A549 (cell line): ENCODE results near the gene NEXN. TPM values are rescaled to one million over a fixed set of nuclear protein-coding genes. Genes with fewer than 3 reads are reported as not detected.

Experiments
- ATAC-seq, 2 experiments: fragments of 200-7000 bp in 1 of 2; fragments of >200 bp in 1 of 2; cut with Nextera tagmentation in 1 of 2; cut with Tn5 transposase in 1 of 2; 3 replicates each; pipeline versions ENCODE4 v1.8.0 to v1.9.1; 2018 to 2020; ENCODE audit warnings: mild to moderate bottlenecking in 1 of 2, moderate library complexity in 1 of 2
- CTCF ChIA-PET: fragments of 300-600 bp; sonication (Branson Sonifier 250); formaldehyde crosslinking; extraction: SDS; loops from one replicate; lab custom pipeline; 2021; ENCODE audit warnings: antibody characterized with exemption, inconsistent platforms; lab: Yijun Ruan, JAX
- POLR2A ChIA-PET: fragments of 350-600 bp; formaldehyde crosslinking; extraction: SDS; loops from one replicate; lab custom pipeline; 2021; ENCODE audit warnings: antibody characterized with exemption, inconsistent platforms; lab: Yijun Ruan, JAX
- DNase-seq, 2 experiments: peaks; one replicate each; pipeline versions ENCODE4 v3.0.0 to v3.0.0-alpha.2; 2011 to 2016; ENCODE audit warnings: low read depth in 1 of 2, low spot score in 1 of 2
- FAIRE-seq: peaks from 2 replicates; lab custom pipeline; 2011; peaks lifted over from hg19 to GRCh38; lab: Jason Lieb, UNC
- H3K27ac ChIP-seq, 2 experiments: fragments of >200 bp; sonication (Bioruptor Twin); formaldehyde crosslinking; 3 replicates each; pipeline ENCODE4 v1.5.1; 2016 to 2017
- H3K4me1 ChIP-seq: fragments of >200 bp; sonication (Bioruptor Twin); formaldehyde crosslinking; 3 replicates; pipeline ENCODE4 v1.6.1; 2016
- H3K4me2 ChIP-seq: fragments of >200 bp; sonication (Bioruptor Twin); formaldehyde crosslinking; 3 replicates; pipeline ENCODE4 v1.6.1; 2016
- H3K4me3 ChIP-seq: fragments of >200 bp; sonication (Bioruptor Twin); formaldehyde crosslinking; 3 replicates; pipeline ENCODE4 v1.5.1; 2016
- H3K9me3 ChIP-seq: fragments of >200 bp; sonication (Bioruptor Twin); formaldehyde crosslinking; 3 replicates; pipeline ENCODE4 v1.6.1; 2016
- CHD4 ChIP-seq: fragments of 200-600 bp; sonication (generic); IDR thresholded peaks from 2 replicates; pipeline ENCODE4 v1.6.1; 2016; ENCODE audit warnings: antibody characterized with exemption, mild to moderate bottlenecking, borderline replicate concordance
- EP300 ChIP-seq, 2 experiments: fragments of >200 bp; sonication (Bioruptor Twin); formaldehyde crosslinking; IDR thresholded peaks; 2 replicates in 1 of 2; 3 replicates in 1 of 2; pipeline ENCODE4 v1.6.1; 2016 to 2017
- GATA3 ChIP-seq: IDR thresholded peaks from 2 replicates; pipeline ENCODE4 v1.6.1; 2012; ENCODE audit warnings: borderline replicate concordance
- HOXB13 ChIP-seq: fragments of 250-450 bp; sonication (Bioruptor Pico); IDR thresholded peaks from 2 replicates; pipeline ENCODE4 v1.5.0; 2020; ENCODE audit warnings: low read depth, mild to moderate bottlenecking, moderate library complexity
- KDM1A ChIP-seq: fragments of 200-600 bp; sonication (generic); IDR thresholded peaks from 2 replicates; pipeline ENCODE4 v1.6.1; 2016; ENCODE audit warnings: low read depth, mild to moderate bottlenecking
- KDM5A ChIP-seq: fragments of 200-600 bp; sonication (generic); IDR thresholded peaks from 2 replicates; pipeline ENCODE4 v1.6.1; 2016; ENCODE audit warnings: antibody characterized with exemption, mild to moderate bottlenecking
- MYC ChIP-seq: IDR thresholded peaks from 2 replicates; pipeline ENCODE4 v1.6.1; 2012; ENCODE audit warnings: mild to moderate bottlenecking, inconsistent platforms, low read length, improper control_type of control experiment, borderline replicate concordance
- PBX3 ChIP-seq: IDR thresholded peaks from 2 replicates; pipeline ENCODE4 v1.6.1; 2012
- POLR2AphosphoS2 ChIP-seq: conservative IDR thresholded peaks from 2 replicates; pipeline ENCODE4 v1.6.1; 2012; ENCODE audit warnings: low read length, improper control_type of control experiment, inconsistent platforms
- RARB ChIP-seq: fragments of 250-450 bp; sonication (Bioruptor Pico); IDR thresholded peaks from 2 replicates; pipeline ENCODE4 v1.8.0; 2021; ENCODE audit warnings: mild to moderate bottlenecking, moderate library complexity
- RNF2 ChIP-seq: fragments of 200-600 bp; sonication (generic); IDR thresholded peaks from 2 replicates; pipeline ENCODE4 v1.6.1; 2016; ENCODE audit warnings: low read depth, mild to moderate bottlenecking, antibody characterized with exemption, moderate library complexity, borderline replicate concordance
- TFCP2L1 ChIP-seq: fragments of 250-450 bp; sonication (Bioruptor Pico); IDR thresholded peaks from 2 replicates; pipeline ENCODE4 v1.5.0; 2021; ENCODE audit warnings: mild to moderate bottlenecking
- ZNF302 ChIP-seq: fragments of 250-450 bp; sonication (Bioruptor Pico); IDR thresholded peaks from 2 replicates; pipeline ENCODE4 v1.9.0; 2021; ENCODE audit warnings: inconsistent platforms, mild to moderate bottlenecking, moderate library complexity
- WGBS: methylation state at CpG from one replicate; pipeline ENCODE4 v1.1.6; 2017; ENCODE audit errors: missing lambda C conversion rate; 5-methylcytosine and 5-hydroxymethylcytosine counted together
- polyA plus RNA-seq, 4 experiments: library from polyadenylated mRNA; depleted of rRNA in 3 of 4; stranded (reverse); fragments of >200 nt; fragmentation: RNase III in 1 of 4; extraction: RNeasy Plus Mini Kit Qiagen cat#74134 plus additional on column Dnase treatment in 1 of 4; gene quantifications; 2 replicates in 3 of 4; 3 replicates in 1 of 4; pipeline ENCODE4 v1.2.3, GENCODE V29; 2011 to 2017
- TF ChIP-seq, protein P1 (sequence below): fragments of 450-650 bp; IDR thresholded peaks from 2 replicates; pipeline ENCODE4 v1.6.1; 2014; ENCODE audit warnings: antibody characterized with exemption
- TF ChIP-seq, protein P2 (sequence below): fragments of >200 bp; sonication (Bioruptor Twin); formaldehyde crosslinking; IDR thresholded peaks from 3 replicates; pipeline ENCODE4 v1.6.1; 2016
- TF ChIP-seq, protein P3 (sequence below): fragments of >200 bp; sonication (Bioruptor Twin); formaldehyde crosslinking; IDR thresholded peaks from 3 replicates; pipeline ENCODE4 v1.5.1; 2016

The NEXN gene
- polyA plus RNA-seq, 2 of the 4 experiments (the other 2 are of a cell fraction) = 1.8 to 8.2 TPM

GRCh38 chr1:77929806-77930205 lies 41.4 kb downstream of the NEXN start:
- ChIA-PET CTCF (no interaction called here), POLR2A (no interaction called here)
- H3K27ac ChIP-seq = no peak overlapping the region
- peaks cover 1% of the 10 kb centered on the region; the same call in 1 of the 3 replicates for H3K4me1 ChIP-seq
- ATAC-seq = no peak
- TF ChIP-seq PBX3 = no peak
- no peak for TF ChIP-seq EP300 (IDR thresholded peaks at IDR 0.05)
- TF ChIP-seq HOXB13 (CRISPR knock-in tag) = no peak
- TF ChIP-seq ZNF302 (CRISPR knock-in tag) = no peak
- no peak for TF ChIP-seq KDM5A
- TF ChIP-seq POLR2AphosphoS2 = no peak
- 94% methylated on average over 2 of the region's 2 CpGs for WGBS
- no peak overlapping the region for H3K4me2 ChIP-seq
- no peak for FAIRE-seq
- H3K9me3 ChIP-seq = no peaks in the 10 kb centered on the region
- DNase-seq = no peak
- no peak overlapping the region for H3K4me3 ChIP-seq

GRCh38 chr1:77938651-77939050 lies 50.2 kb downstream of the NEXN start:
- Histone ChIP-seq H3K4me2 (no peak overlapping the region), H3K9me3 (no peaks in the 10 kb centered on the region), H3K27ac (no peak overlapping the region), H3K4me1 (peaks cover 4% of the 10 kb centered on the region; the same call in 1 of the 3 replicates), H3K4me3 (no peak overlapping the region)
- no peak for TF ChIP-seq TFCP2L1 (CRISPR knock-in tag)
- ATAC-seq (no peak), FAIRE-seq (no peak), DNase-seq (no peak)
- CTCF ChIA-PET = interaction anchor here (1.8 kb wide), 1 partner anchor 175 kb away, joined by 3 read pairs; no protein-coding TSS in a partner anchor
- POLR2A ChIA-PET = no interaction called here

DNA sequence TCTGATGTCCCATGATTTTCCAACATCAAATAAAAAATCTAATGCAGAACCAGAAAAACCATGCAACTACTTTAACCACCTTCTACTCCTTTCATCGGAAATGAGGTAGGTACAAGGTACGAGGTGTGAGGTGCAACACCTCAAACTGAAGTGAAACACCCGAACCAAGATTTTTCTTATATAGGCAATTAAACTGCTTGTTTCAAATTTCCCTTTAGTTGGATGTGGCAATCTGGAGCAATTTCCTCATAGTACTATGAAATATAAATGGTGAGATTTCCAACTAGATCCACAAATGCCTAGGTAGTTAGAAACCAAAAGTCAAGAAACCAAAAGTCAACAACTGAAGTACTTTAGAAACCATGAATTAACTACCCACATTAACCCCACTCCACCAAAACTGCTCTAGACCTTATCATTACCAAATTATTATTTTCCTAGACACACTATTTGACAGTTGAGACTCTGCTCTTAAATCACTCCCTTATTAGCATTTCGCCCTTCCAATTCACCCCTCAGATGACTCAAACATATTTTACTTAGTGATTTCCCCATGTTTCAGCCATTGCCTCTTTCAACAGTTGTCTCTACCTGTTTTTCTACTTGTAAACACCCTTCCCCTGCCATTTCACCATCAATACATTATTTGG lies 52.6 kb downstream of the NEXN start:
- Histone ChIP-seq H3K9me3 (no peaks in the 10 kb centered on the region), H3K4me1 (no peaks in the 10 kb centered on the region), H3K4me3 (no peak overlapping the region), H3K27ac (no peak overlapping the region), H3K4me2 (no peak overlapping the region)
- WGBS = 96% methylated on average over 4 of the region's 4 CpGs
- no peak for FAIRE-seq
- no peak for DNase-seq
- no peak for ATAC-seq
- TF ChIP-seq MYC (no peak), GATA3 (no peak), RARB (no peak), POLR2AphosphoS2 (no peak), KDM1A (no peak), RNF2 (no peak), CHD4 (no peak)
- TF ChIP-seq, protein P1, sequence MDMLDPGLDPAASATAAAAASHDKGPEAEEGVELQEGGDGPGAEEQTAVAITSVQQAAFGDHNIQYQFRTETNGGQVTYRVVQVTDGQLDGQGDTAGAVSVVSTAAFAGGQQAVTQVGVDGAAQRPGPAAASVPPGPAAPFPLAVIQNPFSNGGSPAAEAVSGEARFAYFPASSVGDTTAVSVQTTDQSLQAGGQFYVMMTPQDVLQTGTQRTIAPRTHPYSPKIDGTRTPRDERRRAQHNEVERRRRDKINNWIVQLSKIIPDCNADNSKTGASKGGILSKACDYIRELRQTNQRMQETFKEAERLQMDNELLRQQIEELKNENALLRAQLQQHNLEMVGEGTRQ = no peak
- TF ChIP-seq, protein P2, sequence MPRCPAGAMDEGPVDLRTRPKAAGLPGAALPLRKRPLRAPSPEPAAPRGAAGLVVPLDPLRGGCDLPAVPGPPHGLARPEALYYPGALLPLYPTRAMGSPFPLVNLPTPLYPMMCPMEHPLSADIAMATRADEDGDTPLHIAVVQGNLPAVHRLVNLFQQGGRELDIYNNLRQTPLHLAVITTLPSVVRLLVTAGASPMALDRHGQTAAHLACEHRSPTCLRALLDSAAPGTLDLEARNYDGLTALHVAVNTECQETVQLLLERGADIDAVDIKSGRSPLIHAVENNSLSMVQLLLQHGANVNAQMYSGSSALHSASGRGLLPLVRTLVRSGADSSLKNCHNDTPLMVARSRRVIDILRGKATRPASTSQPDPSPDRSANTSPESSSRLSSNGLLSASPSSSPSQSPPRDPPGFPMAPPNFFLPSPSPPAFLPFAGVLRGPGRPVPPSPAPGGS = no peak
- TF ChIP-seq, protein P3, sequence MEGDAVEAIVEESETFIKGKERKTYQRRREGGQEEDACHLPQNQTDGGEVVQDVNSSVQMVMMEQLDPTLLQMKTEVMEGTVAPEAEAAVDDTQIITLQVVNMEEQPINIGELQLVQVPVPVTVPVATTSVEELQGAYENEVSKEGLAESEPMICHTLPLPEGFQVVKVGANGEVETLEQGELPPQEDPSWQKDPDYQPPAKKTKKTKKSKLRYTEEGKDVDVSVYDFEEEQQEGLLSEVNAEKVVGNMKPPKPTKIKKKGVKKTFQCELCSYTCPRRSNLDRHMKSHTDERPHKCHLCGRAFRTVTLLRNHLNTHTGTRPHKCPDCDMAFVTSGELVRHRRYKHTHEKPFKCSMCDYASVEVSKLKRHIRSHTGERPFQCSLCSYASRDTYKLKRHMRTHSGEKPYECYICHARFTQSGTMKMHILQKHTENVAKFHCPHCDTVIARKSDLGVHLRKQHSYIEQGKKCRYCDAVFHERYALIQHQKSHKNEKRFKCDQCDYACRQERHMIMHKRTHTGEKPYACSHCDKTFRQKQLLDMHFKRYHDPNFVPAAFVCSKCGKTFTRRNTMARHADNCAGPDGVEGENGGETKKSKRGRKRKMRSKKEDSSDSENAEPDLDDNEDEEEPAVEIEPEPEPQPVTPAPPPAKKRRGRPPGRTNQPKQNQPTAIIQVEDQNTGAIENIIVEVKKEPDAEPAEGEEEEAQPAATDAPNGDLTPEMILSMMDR = no peak
- ChIA-PET CTCF (no interaction called here), POLR2A (no interaction called here)
